Sigmoid colon (tissue), 7 donors: ENCODE results near the gene TRIP10. TPM values are rescaled to one million over a fixed set of nuclear protein-coding genes. Genes with fewer than 3 reads are reported as not detected.

Experiments
- DNase-seq: peaks from one replicate; pipeline ENCODE4 v3.0.0-alpha.2; 2019
- H3K27ac ChIP-seq, 4 donors: fragments of 200-600 bp; sonication (generic); one replicate each; pipeline ENCODE4 v1.5.1; 2016 to 2019; ENCODE audit warnings: mild to moderate bottlenecking in 1 of 4
- H3K27me3 ChIP-seq, 3 donors: fragments of 200-600 bp; sonication (generic); one replicate each; pipeline ENCODE4 v1.5.1; 2019; ENCODE audit warnings: mild to moderate bottlenecking in 1 of 3
- H3K36me3 ChIP-seq, 4 donors: fragments of 200-600 bp; sonication (generic); one replicate each; pipeline ENCODE4 v1.5.1; 2016 to 2019
- H3K4me1 ChIP-seq, 4 donors: fragments of 200-600 bp; sonication (generic); one replicate each; pipeline ENCODE4 v1.5.1; 2017 to 2019
- H3K4me3 ChIP-seq, 4 donors: fragments of 200-600 bp; sonication (generic); one replicate each; pipeline ENCODE4 v1.5.1; 2017 to 2019; ENCODE audit warnings: mild to moderate bottlenecking in 2 of 4, moderate library complexity in 1 of 4
- H3K9me3 ChIP-seq, 4 donors: fragments of 200-600 bp in 3 of 4; sonication (generic) in 3 of 4; one replicate each; pipeline versions ENCODE4 v1.5.1 to v1.6.1; 2013 to 2019
- EP300 ChIP-seq, 4 donors: sonication (generic); formaldehyde crosslinking; IDR thresholded peaks; one replicate each; pipeline ENCODE4 v1.6.1; 2017; ENCODE audit warnings: antibody characterized with exemption in 4 of 4
- POLR2A ChIP-seq, 2 donors: fragments of 450-650 bp; IDR thresholded peaks; one replicate each; pipeline ENCODE4 v1.6.1; 2016; ENCODE audit warnings: antibody characterized with exemption in 2 of 2, mild to moderate bottlenecking in 2 of 2, moderate library complexity in 2 of 2
- POLR2AphosphoS5 ChIP-seq, 4 donors: sonication (generic); formaldehyde crosslinking; IDR thresholded peaks; one replicate each; pipeline ENCODE4 v1.6.1; 2017; ENCODE audit warnings: antibody characterized with exemption in 4 of 4
- WGBS, 2 donors: extraction: QIAGEN DNeasy Blood & Tissue Kit; methylation state at CpG; one replicate each; pipeline ENCODE4 v1.1.7; 2013; 5-methylcytosine and 5-hydroxymethylcytosine counted together
- intact Hi-C: fragments of 100-400 bp; cut with DNase I; formaldehyde crosslinking; loops from one replicate; pipeline ENCODE4 v1.15.1; 2023
- polyA plus RNA-seq, 3 donors: library from polyadenylated mRNA; stranded (reverse); fragments of 200-250 nt; gene quantifications; one replicate each; pipeline ENCODE4 v1.2.3, GENCODE V29; 2013
- total RNA-seq, 4 donors: library from RNA; depleted of rRNA; stranded (reverse); fragments of >200 nt; gene quantifications; one replicate each; pipeline ENCODE4 v1.1.0, GENCODE V29; 2016
- TF ChIP-seq, protein P1 (sequence below), 4 experiments: fragments of 450-650 bp in 3 of 4; fragments of 200-600 bp in 1 of 4; IDR thresholded peaks; one replicate each; pipeline ENCODE4 v1.5.1; 2016 to 2019; ENCODE audit warnings: antibody characterized with exemption in 4 of 4, mild to moderate bottlenecking in 3 of 4, moderate library complexity in 2 of 4
- donor health status: healthy with polysubstance abuse.
- donor health status: Bipolar disorder and iron deficiency.
- donor health status: healthy.

TRIP10 gene
- total and polyA plus RNA-seq, 7 donors: 49.5 to 117 (median 76.7) TPM

- WGBS, 2 donors: 77 to 80% methylated on average over 6 of the region's 6 CpGs
Measured at GRCh38 chr19:6791237-6791636, 51.8 kb downstream of the TRIP10 start.

DNA sequence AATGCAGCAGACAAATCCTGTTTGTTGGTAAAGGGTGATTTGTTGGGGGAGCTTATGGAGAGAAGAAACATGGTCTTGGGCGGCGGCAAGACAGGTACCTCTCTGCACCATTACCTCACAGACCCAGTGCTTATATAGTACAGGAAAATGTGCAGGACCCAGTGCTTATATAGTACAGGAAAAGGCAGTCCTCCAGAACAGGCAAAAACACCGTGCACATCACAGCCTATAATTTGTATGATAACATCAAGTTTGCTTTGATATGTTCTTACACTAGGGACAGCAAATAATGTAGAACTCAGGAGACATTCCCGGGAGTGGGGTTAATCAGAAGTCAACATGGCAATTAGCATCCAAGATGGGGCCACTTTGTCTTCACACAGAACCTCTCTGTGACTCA is 53.9 kb downstream of the TRIP10 start:
- peaks cover 0 to 6% (median 0%) of the 10 kb centered on the region in 3 donors for H3K27me3 ChIP-seq
- intact Hi-C loops: no loop called here
- 75 to 80% methylated on average over 4 of the region's 4 CpGs for WGBS, 2 donors

More at GRCh38 chr19:6791237-6791636, 51.8 kb downstream of the TRIP10 start:
- Histone ChIP-seq H3K36me3 (no peaks in the 10 kb centered on the region), H3K4me1 (no peaks in the 10 kb centered on the region), H3K4me3 (no peak overlapping the region), H3K27me3 (peaks cover 0 to 3% (median 0%) of the 10 kb centered on the region in 3 donors), H3K9me3 (peaks cover 0 to 8% (median 2%) of the 10 kb centered on the region in 4 donors), H3K27ac (no peak overlapping the region)
- no peak for DNase-seq
- TF ChIP-seq, protein P1, sequence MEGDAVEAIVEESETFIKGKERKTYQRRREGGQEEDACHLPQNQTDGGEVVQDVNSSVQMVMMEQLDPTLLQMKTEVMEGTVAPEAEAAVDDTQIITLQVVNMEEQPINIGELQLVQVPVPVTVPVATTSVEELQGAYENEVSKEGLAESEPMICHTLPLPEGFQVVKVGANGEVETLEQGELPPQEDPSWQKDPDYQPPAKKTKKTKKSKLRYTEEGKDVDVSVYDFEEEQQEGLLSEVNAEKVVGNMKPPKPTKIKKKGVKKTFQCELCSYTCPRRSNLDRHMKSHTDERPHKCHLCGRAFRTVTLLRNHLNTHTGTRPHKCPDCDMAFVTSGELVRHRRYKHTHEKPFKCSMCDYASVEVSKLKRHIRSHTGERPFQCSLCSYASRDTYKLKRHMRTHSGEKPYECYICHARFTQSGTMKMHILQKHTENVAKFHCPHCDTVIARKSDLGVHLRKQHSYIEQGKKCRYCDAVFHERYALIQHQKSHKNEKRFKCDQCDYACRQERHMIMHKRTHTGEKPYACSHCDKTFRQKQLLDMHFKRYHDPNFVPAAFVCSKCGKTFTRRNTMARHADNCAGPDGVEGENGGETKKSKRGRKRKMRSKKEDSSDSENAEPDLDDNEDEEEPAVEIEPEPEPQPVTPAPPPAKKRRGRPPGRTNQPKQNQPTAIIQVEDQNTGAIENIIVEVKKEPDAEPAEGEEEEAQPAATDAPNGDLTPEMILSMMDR (IDR thresholded peaks at IDR 0.05): no peak
- TF ChIP-seq EP300 (IDR thresholded peaks at IDR 0.05) (no peak), POLR2A (IDR thresholded peaks at IDR 0.05) (no peak), POLR2AphosphoS5 (IDR thresholded peaks at IDR 0.05) (no peak)
- intact Hi-C loops: no loop called here

GRCh38 chr19:6793973-6794372 is 54.5 kb downstream of the TRIP10 start:
- Histone ChIP-seq H3K4me1 (no peaks in the 10 kb centered on the region), H3K36me3 (no peaks in the 10 kb centered on the region), H3K9me3 (peaks cover 0 to 8% (median 2%) of the 10 kb centered on the region in 4 donors), H3K4me3 (no peak overlapping the region), H3K27me3 (peaks cover 0 to 6% (median 0%) of the 10 kb centered on the region in 3 donors), H3K27ac (no peak overlapping the region)
- intact Hi-C loops: no loop called here
- WGBS, 2 donors: 78 to 89% methylated on average over 5 of the region's 5 CpGs
- no peak for DNase-seq
- no peak for TF ChIP-seq EP300 (IDR thresholded peaks at IDR 0.05)
- no peak for TF ChIP-seq POLR2AphosphoS5 (IDR thresholded peaks at IDR 0.05)
- TF ChIP-seq POLR2A (IDR thresholded peaks at IDR 0.05): no peak
- TF ChIP-seq, protein P1 (IDR thresholded peaks at IDR 0.05): no peak

More for the DNA sequence above, 53.9 kb downstream of the TRIP10 start:
- Histone ChIP-seq H3K4me3 (no peak overlapping the region), H3K36me3 (no peaks in the 10 kb centered on the region), H3K4me1 (no peaks in the 10 kb centered on the region), H3K9me3 (peaks cover 0 to 8% (median 2%) of the 10 kb centered on the region in 4 donors), H3K27ac (no peak overlapping the region)
- TF ChIP-seq POLR2A (IDR thresholded peaks at IDR 0.05) (no peak), POLR2AphosphoS5 (IDR thresholded peaks at IDR 0.05) (no peak), EP300 (IDR thresholded peaks at IDR 0.05) (no peak)
- TF ChIP-seq, protein P1 (IDR thresholded peaks at IDR 0.05): no peak
- no peak for DNase-seq

GRCh38 chr19:6794686-6795431 is 55.4 kb downstream of the TRIP10 start:
- intact Hi-C loops: no loop called here
- Histone ChIP-seq H3K4me1 (no peaks in the 10 kb centered on the region), H3K36me3 (no peaks in the 10 kb centered on the region), H3K4me3 (no peak overlapping the region), H3K27ac (no peak overlapping the region), H3K27me3 (peaks cover 0 to 6% (median 0%) of the 10 kb centered on the region in 3 donors), H3K9me3 (peaks cover 0 to 8% (median 2%) of the 10 kb centered on the region in 4 donors)
- no peak for TF ChIP-seq EP300 (IDR thresholded peaks at IDR 0.05)
- no peak for TF ChIP-seq POLR2AphosphoS5 (IDR thresholded peaks at IDR 0.05)
- TF ChIP-seq, protein P1 (IDR thresholded peaks at IDR 0.05): no peak
- WGBS, 2 donors: 88 to 92% methylated on average over 13 of the region's 13 CpGs
- DNase-seq: no peak
